Heart left ventricle (tissue), 13 donors: ENCODE data around the gene JAKMIP1.

Experiments
- POLR2A ChIP-seq, 2 donors: fragments of 450-650 bp; IDR thresholded peaks; one replicate each; pipeline ENCODE4 v1.6.1; 2017; ENCODE audit warnings: antibody characterized with exemption in 2 of 2, mild to moderate bottlenecking in 2 of 2, moderate library complexity in 2 of 2
- TF ChIP-seq, protein P1 (sequence below), 12 donors: fragments of 200-600 bp; sonication (generic) in 4 of 12; IDR thresholded peaks; one replicate each; pipeline versions ENCODE4 v1.5.0 to v1.8.0; 2018 to 2022; ENCODE audit warnings: antibody characterized with exemption in 12 of 12, mild to moderate bottlenecking in 5 of 12
- donor health status: ischemic (EF 13 %, LVEDD 7.1; RV severe dilation, severe dysfunction).
- donor health status: DM: no; HTN: yes; CAD: no.
- donor health status: DM: no; HTN: no; CAD: no.
- donor health status: ischemic (EF 25% LVEDD 6.9; RV normal size, moderate dysfunction).
- donor health status: ischemic (EF 25% LVEDD 5.7; RV mildly dilated, moderate dysfunction).
- donor health status: ischemic (EF 35%, LVEDD 5.7; RV mildly dilated, moderate dysfunction).
- donor health status: nonischemic (EF 11% LVEDD 7.7; RV severe dilation, severe dysfunction).
- donor health status: DM: yes; HTN: yes; CAD: no.
- donor health status: PGD.
- donor health status: ischemic (EF 29% LVEDD 5.4; RV normal size, mild dysfunction).
- donor health status: nonischemic (EF 23%, LVEDD 6.1; RV moderate dilation, normal function).

DNA sequence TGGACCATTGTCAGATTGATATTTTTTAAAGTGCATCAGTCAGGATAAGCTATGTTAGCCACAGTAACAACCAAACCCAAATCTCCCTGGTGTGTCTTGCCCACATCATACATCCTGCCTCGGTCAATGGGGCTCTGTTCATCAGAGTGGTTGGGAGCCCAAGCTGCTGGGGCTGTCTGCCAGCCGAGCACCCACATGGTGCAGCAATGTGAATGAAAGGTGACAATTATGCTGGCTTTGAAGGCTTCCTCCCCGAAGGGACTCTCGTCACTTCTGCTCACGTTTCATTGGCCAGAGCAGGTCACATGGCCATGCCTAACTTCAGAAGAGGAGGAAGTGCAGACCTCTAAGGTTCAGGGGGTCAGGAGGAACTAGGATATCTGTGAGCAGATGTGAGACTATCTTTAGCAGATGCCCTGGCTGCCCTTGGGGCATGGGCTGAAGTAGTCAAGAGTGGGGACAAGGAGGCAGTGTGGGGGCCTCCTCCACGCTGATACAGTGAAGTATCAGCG is 1.3 kb upstream of the JAKMIP1 start:
- TF ChIP-seq, protein P1, sequence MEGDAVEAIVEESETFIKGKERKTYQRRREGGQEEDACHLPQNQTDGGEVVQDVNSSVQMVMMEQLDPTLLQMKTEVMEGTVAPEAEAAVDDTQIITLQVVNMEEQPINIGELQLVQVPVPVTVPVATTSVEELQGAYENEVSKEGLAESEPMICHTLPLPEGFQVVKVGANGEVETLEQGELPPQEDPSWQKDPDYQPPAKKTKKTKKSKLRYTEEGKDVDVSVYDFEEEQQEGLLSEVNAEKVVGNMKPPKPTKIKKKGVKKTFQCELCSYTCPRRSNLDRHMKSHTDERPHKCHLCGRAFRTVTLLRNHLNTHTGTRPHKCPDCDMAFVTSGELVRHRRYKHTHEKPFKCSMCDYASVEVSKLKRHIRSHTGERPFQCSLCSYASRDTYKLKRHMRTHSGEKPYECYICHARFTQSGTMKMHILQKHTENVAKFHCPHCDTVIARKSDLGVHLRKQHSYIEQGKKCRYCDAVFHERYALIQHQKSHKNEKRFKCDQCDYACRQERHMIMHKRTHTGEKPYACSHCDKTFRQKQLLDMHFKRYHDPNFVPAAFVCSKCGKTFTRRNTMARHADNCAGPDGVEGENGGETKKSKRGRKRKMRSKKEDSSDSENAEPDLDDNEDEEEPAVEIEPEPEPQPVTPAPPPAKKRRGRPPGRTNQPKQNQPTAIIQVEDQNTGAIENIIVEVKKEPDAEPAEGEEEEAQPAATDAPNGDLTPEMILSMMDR (IDR thresholded peaks at IDR 0.05) = no peak
- TF ChIP-seq POLR2A (IDR thresholded peaks at IDR 0.05) = no peak
